ENCODE results near the gene COX17.
"Not testable (repeated sequence)": the region's sequence is repeated elsewhere in the genome, so short reads cannot be mapped to it uniquely, and the experiment has no call there.

COX17 gene

GRCh38 chr3:119676771-119677640 lies at the start of gene COX17:
COX17 (minus strand) TSS chr3:119677406; CDS start chr3:119677310, 96 bp downstream.
- peak; percentile 97 for DNase-seq

GRCh38 chr3:119726909-119727308 lies 49.7 kb upstream of the COX17 start:
- no peak for DNase-seq

- DNase-seq: no peak
Observed at GRCh38 chr3:119723022-119723421, 45.8 kb upstream of the COX17 start.

DNA sequence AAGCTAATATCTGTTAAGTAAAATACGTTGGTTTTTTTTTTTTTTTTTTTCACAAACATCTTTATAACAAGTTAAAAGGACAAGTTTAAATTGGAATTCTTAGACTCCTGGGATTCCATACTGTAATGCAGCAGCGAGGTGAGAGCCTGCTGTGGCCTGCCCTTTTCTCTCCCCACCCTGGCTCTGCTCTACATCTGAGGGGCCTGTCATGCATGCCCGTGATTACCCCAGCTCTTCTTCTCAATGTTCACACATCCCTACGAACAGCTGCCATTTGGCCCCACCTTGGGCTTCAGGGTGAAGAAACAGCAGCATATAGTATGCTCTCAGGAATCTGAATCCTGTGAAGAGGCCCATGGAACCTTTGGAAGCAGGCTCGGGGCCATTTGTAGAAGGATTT lies 40.3 kb upstream of the COX17 start:
- no peak for DNase-seq

- no peak for DNase-seq
Observed at GRCh38 chr3:119716998-119717397, 39.8 kb upstream of the COX17 start.

GRCh38 chr3:119715105-119715504 lies 37.9 kb upstream of the COX17 start:
- DNase-seq: no peak

- DNase-seq: no peak
Observed at GRCh38 chr3:119703820-119704531, 26.8 kb upstream of the COX17 start.

GRCh38 chr3:119702530-119703527 lies 25.6 kb upstream of the COX17 start, which contains the start of gene CFAP91:
CFAP91 (plus strand) TSS chr3:119703022; CDS start chr3:119703099, 77 bp downstream.
- DNase-seq: peak; percentile 99

DNA sequence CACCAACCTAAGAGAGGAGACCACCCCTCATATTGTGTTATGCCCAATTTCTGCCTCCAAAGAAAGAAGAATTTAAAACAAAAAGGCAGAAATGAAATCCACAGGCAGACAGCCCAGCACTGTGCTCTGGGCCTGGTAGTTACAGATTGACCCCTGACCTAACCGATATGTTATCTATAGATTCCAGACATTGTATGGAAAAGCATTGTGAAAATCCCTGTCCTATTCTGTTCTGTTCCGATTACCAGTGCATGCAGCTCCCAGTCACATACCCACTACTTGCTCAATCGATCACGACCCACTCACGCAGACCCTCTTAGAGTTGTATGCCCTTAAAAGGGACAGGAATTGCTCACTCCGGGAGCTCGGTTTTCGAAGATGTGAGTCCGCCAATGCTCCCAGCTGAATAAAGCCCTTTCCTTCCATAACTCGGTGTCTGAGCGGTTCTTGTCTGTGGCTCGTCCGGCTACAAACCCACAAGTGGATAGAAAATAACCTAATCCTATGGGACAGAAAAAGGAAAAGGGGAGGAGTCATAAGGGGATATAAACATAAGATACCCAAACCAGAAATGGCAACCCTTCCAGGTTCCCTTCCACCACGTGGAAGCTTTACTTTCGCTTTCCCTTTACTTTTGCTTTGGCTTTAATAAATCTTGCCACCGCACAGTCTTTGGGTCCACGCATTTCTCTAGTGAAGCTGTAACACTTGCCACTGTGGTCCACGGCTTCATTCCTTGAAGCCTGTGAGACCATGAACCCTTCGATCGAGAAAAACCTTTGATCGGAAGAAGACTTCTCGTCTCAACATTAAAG lies 23.9 kb upstream of the COX17 start:
- DNase-seq: no peak

DNA sequence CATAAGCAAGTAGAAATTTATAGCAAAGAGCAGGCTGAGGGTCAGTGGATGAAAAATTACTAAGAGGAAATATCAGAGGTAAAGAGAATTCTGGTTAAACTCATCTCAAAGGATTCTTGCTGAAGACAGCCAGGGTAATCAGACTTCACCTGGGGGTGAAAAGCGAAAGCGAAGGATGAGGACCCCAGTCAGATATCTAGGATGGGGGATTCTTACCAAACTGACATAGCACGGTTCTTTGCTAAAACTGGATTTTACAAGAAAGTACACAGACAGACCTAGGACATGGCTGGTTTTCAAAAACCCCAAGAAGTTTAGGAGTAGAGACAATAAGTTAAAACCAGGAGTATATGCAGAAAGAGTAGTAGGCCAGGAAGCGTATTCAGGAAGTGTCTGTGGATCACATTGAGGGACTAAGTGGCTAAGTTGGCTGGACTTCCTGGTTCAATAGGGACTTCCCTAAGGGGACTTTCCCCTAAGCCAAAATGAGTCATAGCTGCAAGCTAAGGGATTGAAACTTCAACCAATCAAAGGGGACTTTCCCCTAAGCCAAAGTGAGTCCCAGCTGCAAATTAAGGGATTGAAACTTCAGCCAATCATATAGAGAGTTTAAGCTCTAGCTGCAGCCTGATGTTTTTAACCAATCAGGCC lies 23.2 kb upstream of the COX17 start:
- no peak for DNase-seq

- no peak for DNase-seq
Observed at GRCh38 chr3:119697394-119697793, 20.2 kb upstream of the COX17 start.

DNA sequence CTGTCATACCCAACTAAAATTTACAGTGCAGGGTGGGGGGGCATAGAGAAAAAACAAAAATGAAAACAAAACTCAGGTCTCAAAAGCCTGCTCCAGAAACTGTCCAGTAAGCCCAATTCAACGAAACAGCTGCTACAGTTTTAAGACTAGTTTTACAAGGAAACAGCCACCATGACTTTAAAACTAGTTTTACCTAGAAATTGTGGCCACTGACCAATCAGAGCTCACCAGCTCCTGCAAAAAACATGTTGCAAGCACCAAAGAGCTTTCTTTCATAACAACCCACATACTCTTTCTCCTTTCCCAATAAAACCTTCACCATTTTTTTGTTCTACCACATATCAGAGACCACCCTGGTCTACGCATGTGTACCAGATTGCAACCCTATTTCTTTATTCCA lies 18.3 kb upstream of the COX17 start:
- no peak for DNase-seq

- DNase-seq: no peak
Observed at GRCh38 chr3:119690043-119690656, 12.9 kb upstream of the COX17 start.

- DNase-seq: no peak
Observed at GRCh38 chr3:119683421-119683820, 6.2 kb upstream of the COX17 start.

- no peak for DNase-seq
Observed at GRCh38 chr3:119681279-119681678, 4.1 kb upstream of the COX17 start.

- peak; percentile 76 for DNase-seq
Observed at GRCh38 chr3:119679874-119680273, 2.7 kb upstream of the COX17 start.

GRCh38 chr3:119678209-119678608 lies 1.0 kb upstream of the COX17 start:
- not testable (repeated sequence) for DNase-seq

DNA sequence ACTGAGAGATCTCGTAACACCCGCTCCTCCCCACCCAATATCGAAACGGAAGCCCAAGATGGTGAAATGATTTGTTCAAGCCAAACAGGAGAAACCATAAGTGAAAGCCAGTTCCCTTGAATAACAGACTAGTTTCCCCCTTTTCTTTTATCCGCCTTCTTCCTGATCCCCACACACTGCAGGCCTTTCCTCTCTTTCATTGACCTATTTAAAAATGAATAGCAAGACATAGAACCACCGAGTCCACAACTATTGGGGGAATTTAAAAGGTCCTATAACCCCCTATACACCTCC lies 382 bp upstream of the COX17 start:
- DNase-seq: no peak

DNA sequence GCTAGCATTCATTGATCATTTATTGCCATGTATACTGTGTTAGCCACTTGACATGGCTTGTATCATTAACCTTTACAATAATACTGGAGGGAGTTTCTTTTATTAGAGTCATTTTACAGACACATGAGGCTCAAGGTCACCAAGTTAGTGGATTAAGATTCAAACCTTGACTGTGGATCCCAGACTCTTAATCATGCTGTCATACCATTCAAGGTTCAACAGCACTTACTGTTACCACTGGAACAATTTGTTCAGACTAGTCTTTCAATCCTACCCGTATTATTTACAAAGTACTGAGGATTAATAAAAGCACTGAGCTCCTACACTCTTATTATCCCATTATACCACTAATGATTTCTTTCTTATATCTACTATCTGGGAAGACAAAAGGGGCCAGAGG lies 1.2 kb downstream of the COX17 start:
- DNase-seq: no peak

DNA sequence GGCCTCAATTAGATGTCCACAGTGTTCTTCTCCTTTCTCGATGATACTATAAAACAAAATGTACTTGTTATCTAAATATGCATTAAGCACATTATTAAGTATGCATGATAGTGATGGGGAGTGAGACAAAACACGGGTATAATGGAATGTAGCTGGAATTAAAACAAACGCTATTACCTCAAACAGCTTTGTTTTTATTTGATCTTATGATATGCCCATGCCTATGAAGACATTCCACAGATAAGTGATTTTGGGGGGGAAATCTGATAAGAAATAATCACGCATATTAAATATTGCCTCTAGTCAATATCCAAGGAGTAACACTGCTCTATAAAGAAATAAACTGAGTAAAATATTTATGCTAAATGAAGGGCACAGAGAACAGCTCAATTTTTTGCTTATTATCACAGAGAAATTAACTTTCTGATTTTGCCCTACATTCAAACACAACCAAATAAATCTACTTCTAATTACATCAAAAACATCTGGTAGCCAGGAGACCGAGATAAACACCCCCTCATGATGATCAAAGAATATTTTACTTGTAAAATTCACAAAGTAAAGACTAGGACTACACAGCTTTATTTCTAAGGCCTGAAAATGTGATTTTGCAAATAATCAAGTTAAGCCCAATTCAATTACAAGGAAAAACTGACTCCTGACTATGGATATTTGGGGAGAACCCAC lies 1.9 kb downstream of the COX17 start:
- no peak for DNase-seq

DNA sequence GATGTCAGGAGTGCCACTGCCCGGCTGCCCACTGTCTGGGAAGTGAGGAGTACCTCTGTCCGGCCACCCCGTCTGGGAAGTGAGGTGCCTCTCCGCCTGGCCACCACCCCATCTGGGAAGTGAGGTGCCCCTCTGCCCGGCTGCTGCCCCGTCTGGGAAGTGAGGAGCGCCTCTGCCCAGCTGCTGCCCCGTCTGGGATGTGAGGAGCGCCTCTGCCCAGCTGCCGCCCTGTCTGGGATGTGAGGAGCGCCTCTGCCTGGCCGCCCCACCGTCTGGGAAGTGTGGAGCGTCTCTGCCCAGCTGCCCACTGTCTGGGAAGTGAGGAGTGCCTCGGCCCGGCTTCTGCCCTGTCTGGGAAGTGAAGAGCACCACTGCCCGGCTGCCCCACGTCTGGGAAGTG lies 3.3 kb downstream of the COX17 start:
- no peak for DNase-seq

Data from islet precursor cell (in vitro differentiated cells).